SU-DHL-6 (cell line): ENCODE measurements around the gene CYSRT1.

Experiments used
- EZH2phosphoT487 ChIP-seq: fragments of 200-600 bp; sonication (generic), shearing (Covaris generic); conservative IDR thresholded peaks from 2 replicates; pipeline ENCODE4 v1.6.1; 2018; ENCODE audit warnings: mild to moderate bottlenecking, antibody characterized with exemption, low read length, moderate library complexity, mixed read lengths
- TF ChIP-seq, protein P1 (sequence below): fragments of 200-600 bp; sonication (generic); IDR thresholded peaks from one replicate; pipeline ENCODE4 v1.5.1; 2017; ENCODE audit warnings: antibody characterized with exemption, mild to moderate bottlenecking, low read length, moderate library complexity; ENCODE audit not compliant: insufficient read depth, poor library complexity, severe bottlenecking

DNA sequence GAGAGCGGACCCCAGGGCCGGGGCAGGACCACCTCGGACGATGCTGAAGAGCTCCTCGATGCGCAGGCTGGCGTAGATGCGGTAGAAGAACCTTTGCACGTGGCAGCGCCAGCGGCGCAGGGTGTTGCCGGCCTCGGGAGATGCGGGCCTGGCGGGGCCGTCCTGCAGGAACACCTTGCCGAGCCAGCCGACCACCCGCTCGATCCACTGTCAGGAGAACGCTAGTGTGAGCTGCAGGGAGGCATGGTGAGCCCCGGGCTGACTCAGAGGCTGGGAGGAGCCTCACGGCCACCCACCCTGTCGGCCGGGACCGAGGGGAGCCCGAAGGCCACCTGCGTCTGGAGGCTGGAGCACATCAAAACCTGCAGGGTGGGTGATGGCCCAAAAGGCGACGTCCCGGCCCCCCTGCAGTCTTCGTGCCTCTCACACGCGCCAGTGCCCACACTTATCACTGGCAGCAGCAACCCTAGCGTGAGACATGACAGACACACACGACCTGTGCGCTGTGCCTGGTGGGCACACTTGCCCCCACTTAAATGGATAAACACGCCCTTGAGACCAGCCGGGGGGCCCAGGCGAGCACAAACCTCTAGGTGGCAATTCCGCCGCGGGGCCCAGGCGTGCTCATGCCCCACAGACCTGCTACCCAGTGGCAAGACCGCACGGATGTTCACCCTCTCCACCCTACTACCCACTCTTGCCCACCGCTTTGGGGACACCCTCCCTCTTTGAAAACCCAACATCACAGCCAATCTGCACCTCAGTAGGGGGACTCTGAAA is 39.9 kb upstream of the CYSRT1 start:
- TF ChIP-seq, protein P1, sequence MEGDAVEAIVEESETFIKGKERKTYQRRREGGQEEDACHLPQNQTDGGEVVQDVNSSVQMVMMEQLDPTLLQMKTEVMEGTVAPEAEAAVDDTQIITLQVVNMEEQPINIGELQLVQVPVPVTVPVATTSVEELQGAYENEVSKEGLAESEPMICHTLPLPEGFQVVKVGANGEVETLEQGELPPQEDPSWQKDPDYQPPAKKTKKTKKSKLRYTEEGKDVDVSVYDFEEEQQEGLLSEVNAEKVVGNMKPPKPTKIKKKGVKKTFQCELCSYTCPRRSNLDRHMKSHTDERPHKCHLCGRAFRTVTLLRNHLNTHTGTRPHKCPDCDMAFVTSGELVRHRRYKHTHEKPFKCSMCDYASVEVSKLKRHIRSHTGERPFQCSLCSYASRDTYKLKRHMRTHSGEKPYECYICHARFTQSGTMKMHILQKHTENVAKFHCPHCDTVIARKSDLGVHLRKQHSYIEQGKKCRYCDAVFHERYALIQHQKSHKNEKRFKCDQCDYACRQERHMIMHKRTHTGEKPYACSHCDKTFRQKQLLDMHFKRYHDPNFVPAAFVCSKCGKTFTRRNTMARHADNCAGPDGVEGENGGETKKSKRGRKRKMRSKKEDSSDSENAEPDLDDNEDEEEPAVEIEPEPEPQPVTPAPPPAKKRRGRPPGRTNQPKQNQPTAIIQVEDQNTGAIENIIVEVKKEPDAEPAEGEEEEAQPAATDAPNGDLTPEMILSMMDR, result no peak
- no peak for TF ChIP-seq EZH2phosphoT487
